GM13977 (cell line): Measurements from ENCODE around the gene CFAP92.

Source experiments
- DNase-seq: peaks from one replicate; pipeline ENCODE4 v3.0.0; 2012; ENCODE audit warnings: low spot score
- in situ Hi-C: fragments of 300-500 bp; cut with MboI; formaldehyde crosslinking; loops from one replicate; pipeline ENCODE4 v1.12.0; 2022; ENCODE audit warnings: low sequenced_read_pairs, low pct_unique_long_range_greater_than_20kb, mixed read lengths, inconsistent platforms; ENCODE audit not compliant: unreplicated experiment
- TF ChIP-seq, protein P1 (sequence below): IDR thresholded peaks from 2 replicates; pipeline ENCODE4 v1.5.1; 2012; ENCODE audit warnings: mild to moderate bottlenecking, control low read depth; ENCODE audit not compliant: insufficient read depth; ENCODE audit errors: extremely low read depth, missing control alignments

Gene CFAP92

DNA sequence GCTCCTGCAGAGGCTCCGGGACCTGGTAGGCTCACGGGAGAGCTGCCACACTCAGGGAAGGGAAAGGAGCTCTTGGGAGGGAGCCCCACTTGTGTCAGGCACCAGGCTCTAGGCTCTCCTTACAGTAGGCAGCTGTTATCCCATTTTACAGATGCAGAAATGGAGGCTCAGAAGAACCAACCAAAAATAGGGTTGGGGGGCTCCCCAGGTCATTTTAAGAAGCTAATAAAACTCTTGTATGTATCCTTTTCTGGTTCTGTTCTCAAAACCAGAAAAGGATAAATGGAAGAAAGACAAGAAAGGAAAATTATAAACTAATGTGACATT is 43.2 kb upstream of the CFAP92 start:
- TF ChIP-seq, protein P1, sequence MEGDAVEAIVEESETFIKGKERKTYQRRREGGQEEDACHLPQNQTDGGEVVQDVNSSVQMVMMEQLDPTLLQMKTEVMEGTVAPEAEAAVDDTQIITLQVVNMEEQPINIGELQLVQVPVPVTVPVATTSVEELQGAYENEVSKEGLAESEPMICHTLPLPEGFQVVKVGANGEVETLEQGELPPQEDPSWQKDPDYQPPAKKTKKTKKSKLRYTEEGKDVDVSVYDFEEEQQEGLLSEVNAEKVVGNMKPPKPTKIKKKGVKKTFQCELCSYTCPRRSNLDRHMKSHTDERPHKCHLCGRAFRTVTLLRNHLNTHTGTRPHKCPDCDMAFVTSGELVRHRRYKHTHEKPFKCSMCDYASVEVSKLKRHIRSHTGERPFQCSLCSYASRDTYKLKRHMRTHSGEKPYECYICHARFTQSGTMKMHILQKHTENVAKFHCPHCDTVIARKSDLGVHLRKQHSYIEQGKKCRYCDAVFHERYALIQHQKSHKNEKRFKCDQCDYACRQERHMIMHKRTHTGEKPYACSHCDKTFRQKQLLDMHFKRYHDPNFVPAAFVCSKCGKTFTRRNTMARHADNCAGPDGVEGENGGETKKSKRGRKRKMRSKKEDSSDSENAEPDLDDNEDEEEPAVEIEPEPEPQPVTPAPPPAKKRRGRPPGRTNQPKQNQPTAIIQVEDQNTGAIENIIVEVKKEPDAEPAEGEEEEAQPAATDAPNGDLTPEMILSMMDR, result no peak
- in situ Hi-C loops, result no loop called here
- DNase-seq, result no peak

DNA sequence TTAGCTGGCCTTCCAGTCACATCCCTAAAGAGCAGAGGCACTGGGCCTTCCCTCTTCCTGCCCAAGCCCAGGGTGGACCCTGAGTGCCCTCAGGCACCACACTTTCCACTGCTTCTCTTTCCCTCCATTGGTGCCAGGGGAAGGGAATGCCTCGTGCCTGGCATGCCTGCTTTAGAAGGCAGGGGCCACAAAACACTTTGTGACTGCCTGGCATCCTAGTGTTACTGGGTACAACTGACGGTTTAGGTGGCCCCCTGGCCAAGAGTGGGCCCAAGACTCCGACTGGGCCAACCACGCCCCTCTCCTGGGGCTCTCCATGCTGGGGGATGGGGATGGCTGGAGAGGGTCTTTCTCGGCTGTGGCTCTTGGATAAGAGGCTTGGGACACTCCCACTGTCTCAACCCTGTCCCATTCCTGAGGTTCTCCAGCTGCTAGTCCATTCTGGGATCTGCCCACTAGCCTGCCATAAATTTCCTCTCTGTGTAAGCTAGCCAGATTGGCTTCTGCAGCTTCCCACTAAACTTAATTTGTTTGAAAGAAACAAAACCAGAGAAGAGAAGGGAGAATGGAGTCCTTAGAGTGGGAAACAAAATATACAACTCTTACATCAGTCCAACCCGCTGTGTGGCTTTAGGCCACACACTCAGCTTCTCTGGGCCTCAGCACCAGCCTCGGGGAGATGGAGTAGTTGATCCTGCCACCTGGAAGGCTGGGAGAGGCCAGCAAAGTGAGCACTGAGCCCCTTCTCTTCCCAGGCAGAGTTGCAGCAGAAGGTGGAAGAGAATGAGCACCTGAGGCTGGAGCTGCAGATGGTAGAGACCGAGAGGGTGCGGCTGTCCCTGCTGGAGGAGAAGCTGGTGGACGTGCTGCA is 42.6 kb upstream of the CFAP92 start:
- in situ Hi-C loops, result no loop called here
- TF ChIP-seq, protein P1, result no peak

DNA sequence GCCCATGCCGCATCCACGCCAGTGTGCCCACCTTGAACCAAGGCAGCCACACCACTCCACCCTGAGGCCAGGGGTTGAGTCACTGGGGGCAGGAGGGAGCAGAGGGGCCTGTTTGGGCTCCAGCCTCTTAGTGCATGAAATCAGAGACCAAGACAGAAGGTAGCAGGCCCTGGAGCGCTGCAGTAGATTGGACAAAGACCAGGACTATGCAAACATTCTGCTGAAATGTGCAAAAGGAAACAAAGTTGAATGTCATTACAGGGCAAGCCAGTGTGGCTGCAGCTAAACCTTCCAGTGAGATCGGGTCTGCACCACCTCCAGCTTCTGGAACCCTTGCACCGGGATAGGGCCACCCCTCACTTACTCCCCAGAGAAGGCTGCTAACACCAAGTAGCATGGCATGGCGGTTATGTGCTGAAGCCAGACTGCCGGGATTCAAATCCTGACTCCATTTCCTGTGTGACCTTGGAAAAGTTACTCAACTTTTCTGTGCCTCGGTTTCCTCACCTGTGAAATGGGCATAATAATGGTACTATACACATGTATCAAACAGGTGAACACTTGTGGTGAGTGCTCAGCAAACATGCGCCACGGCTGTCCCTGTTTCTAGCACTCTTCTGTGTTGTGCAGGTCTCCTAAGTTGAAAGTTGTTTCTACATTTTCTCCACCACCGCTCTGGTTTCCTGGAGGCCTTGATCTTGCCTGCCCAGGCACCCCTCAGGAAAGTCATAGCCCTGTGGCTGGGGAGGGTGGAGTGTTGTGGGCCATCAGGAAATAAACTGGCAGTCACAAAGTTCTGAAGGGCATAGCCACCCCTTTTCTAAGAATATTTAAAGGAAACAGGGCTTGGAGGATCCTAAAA is 41.7 kb upstream of the CFAP92 start:
- in situ Hi-C loops, result no loop called here
- TF ChIP-seq, protein P1, result no peak
- no peak for DNase-seq

More for the DNA sequence above, 42.6 kb upstream of the CFAP92 start:
- DNase-seq, result no peak

DNA sequence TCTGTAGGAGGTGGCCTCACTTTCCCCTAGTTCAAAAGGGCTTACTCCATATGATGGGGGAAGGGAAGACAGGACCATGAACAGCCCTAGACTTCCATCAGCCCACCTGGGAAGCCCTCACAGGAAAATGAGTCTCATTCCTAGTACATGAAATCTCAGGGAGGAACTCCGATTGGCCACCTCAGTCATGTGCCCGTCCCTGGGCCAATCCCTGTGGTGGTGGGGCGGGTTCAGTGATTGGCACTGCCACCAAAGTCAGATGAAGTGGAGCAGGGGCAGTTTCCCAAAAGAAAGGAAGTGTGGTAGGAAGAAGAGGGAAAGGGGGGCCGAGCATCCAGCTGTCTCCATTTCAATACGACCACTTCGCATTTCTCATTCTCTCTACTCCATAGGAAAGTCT is 40.8 kb upstream of the CFAP92 start:
- no peak for DNase-seq
- in situ Hi-C loops, result no loop called here
- TF ChIP-seq, protein P1, result no peak

DNA sequence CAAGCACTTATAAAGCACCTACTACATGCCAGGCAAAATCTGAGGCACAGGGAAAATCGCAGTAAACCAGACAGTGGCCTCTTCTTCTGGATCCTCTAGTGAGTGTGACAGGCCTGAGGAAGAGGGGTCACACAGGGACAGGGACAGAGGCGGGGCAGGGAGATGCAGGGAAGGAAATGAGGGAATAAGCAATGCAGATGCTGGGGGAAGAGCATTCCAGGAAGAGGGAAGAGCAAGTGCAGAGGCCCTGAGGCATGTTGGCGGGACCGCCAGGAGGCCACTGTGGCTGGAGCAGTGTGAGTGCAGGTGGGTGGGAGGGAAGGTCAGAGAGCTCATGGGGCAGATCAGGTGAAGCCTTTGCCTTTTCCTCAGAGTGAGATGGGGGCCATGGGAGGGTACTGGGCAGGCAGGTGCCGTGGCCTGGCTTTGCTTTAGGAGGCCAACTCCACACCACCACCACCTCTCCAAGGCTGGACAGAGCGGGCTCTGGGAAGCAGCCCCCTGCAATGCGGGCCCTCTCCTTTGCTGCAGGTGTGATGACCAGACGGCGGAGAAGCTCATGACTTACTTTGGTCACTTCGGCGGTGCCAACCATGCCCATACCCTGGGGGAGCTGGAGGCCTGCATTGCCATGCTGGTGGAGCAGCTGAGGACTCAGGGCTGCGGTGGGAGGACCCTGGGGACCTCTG is 39.9 kb upstream of the CFAP92 start:
- TF ChIP-seq, protein P1, result no peak
- DNase-seq, result no peak
- in situ Hi-C loops, result no loop called here

DNA sequence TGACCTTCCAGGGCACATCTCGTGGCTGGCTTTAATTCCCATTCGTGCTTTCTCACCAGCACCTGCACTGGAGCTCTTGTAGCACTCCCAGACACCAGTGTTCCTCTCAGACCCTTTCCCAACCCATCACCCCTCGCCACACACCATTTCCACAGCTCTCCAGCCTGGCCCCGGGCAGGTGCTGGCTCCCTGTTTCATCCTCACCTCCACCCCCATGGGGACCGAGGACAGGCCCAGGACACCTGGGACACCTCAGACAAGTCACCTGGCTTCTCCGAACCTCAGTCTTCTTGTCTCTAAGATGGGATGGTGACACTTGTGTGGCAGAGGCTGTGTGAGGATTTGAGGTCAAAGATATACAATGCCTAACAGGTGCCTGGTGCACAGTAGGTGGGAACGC is 39.3 kb upstream of the CFAP92 start:
- TF ChIP-seq, protein P1, result no peak
- no peak for DNase-seq
- in situ Hi-C loops, result no loop called here
